ENCODE results near the gene UBE2L6. TPM values are rescaled to one million over a fixed set of nuclear protein-coding genes. Genes with fewer than 3 reads are reported as not detected.

Gene UBE2L6
- total and polyA plus RNA-seq, 4 donors: 18.6 to 97.2 (median 65.1) TPM

- no peak for DNase-seq (ENCODE audit: low spot score)
Observed at GRCh38 chr11:57585301-57585700, 17.8 kb upstream of the UBE2L6 start.

GRCh38 chr11:57584341-57584740 lies 16.9 kb upstream of the UBE2L6 start:
- Histone ChIP-seq H3K9me3 (ENCODE audit: control insufficient read depth in 4 of 4, low read length in 3 of 4) (no peaks in the 10 kb centered on the region), H3K9ac (ENCODE audit: low read depth in 1 of 2, low read length in 2 of 2) (no peak overlapping the region), H3K4me3 (ENCODE audit: low read depth in 1 of 3, low read length in 3 of 3) (no peak overlapping the region), H3K27me3 (ENCODE audit: control insufficient read depth in 4 of 4, insufficient read depth in 4 of 4, low read length in 3 of 4) (no peaks in the 10 kb centered on the region), H3K27ac (ENCODE audit: low read depth in 1 of 2, low read length in 2 of 2) (no peak overlapping the region), H3K36me3 (ENCODE audit: control insufficient read depth in 4 of 4, insufficient read depth in 3 of 4, low read depth in 1 of 4, low read length in 3 of 4) (no peaks in the 10 kb centered on the region), H3K4me1 (ENCODE audit: control insufficient read depth in 4 of 4, insufficient read depth in 4 of 4, low read length in 3 of 4) (peaks cover 5 to 17% (median 12%) of the 10 kb centered on the region in 4 donors)
- TF ChIP-seq EGR1 (IDR thresholded peaks at IDR 0.05; ENCODE audit: low read depth in 2 of 2) (no peak), YY1 (IDR thresholded peaks at IDR 0.05) (no peak), FOXA2 (IDR thresholded peaks at IDR 0.05) (no peak), CTCF (IDR thresholded peaks at IDR 0.05; ENCODE audit: low read depth, low read length, missing input control) (no peak), FOXA1 (IDR thresholded peaks at IDR 0.05) (no peak), JUND (IDR thresholded peaks at IDR 0.05) (no peak), ATF3 (IDR thresholded peaks at IDR 0.05) (no peak), HNF4G (IDR thresholded peaks at IDR 0.05) (no peak), RAD21 (IDR thresholded peaks at IDR 0.05) (no peak), TAF1 (conservative IDR thresholded peaks at IDR 0.05) (no peak), NR2F2 (IDR thresholded peaks at IDR 0.05) (no peak), RXRA (IDR thresholded peaks at IDR 0.05) (no peak), HNF4A (conservative IDR thresholded peaks at IDR 0.05) (no peak)
- TF ChIP-seq, protein P1, sequence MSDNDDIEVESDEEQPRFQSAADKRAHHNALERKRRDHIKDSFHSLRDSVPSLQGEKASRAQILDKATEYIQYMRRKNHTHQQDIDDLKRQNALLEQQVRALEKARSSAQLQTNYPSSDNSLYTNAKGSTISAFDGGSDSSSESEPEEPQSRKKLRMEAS (IDR thresholded peaks at IDR 0.05): no peak
- TF ChIP-seq, protein P2, sequence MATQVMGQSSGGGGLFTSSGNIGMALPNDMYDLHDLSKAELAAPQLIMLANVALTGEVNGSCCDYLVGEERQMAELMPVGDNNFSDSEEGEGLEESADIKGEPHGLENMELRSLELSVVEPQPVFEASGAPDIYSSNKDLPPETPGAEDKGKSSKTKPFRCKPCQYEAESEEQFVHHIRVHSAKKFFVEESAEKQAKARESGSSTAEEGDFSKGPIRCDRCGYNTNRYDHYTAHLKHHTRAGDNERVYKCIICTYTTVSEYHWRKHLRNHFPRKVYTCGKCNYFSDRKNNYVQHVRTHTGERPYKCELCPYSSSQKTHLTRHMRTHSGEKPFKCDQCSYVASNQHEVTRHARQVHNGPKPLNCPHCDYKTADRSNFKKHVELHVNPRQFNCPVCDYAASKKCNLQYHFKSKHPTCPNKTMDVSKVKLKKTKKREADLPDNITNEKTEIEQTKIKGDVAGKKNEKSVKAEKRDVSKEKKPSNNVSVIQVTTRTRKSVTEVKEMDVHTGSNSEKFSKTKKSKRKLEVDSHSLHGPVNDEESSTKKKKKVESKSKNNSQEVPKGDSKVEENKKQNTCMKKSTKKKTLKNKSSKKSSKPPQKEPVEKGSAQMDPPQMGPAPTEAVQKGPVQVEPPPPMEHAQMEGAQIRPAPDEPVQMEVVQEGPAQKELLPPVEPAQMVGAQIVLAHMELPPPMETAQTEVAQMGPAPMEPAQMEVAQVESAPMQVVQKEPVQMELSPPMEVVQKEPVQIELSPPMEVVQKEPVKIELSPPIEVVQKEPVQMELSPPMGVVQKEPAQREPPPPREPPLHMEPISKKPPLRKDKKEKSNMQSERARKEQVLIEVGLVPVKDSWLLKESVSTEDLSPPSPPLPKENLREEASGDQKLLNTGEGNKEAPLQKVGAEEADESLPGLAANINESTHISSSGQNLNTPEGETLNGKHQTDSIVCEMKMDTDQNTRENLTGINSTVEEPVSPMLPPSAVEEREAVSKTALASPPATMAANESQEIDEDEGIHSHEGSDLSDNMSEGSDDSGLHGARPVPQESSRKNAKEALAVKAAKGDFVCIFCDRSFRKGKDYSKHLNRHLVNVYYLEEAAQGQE (IDR thresholded peaks at IDR 0.05): no peak
- TF ChIP-seq, protein P3, sequence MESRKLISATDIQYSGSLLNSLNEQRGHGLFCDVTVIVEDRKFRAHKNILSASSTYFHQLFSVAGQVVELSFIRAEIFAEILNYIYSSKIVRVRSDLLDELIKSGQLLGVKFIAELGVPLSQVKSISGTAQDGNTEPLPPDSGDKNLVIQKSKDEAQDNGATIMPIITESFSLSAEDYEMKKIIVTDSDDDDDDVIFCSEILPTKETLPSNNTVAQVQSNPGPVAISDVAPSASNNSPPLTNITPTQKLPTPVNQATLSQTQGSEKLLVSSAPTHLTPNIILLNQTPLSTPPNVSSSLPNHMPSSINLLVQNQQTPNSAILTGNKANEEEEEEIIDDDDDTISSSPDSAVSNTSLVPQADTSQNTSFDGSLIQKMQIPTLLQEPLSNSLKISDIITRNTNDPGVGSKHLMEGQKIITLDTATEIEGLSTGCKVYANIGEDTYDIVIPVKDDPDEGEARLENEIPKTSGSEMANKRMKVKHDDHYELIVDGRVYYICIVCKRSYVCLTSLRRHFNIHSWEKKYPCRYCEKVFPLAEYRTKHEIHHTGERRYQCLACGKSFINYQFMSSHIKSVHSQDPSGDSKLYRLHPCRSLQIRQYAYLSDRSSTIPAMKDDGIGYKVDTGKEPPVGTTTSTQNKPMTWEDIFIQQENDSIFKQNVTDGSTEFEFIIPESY (IDR thresholded peaks at IDR 0.05): no peak
- DNase-seq (ENCODE audit: low spot score): no peak
- WGBS: 91% methylated on average over 9 of the region's 9 CpGs

More at GRCh38 chr11:57585301-57585700, 17.8 kb upstream of the UBE2L6 start:
- Histone ChIP-seq H3K27me3 (ENCODE audit: control insufficient read depth in 4 of 4, insufficient read depth in 4 of 4, low read length in 3 of 4) (no peaks in the 10 kb centered on the region), H3K4me3 (ENCODE audit: low read depth in 1 of 3, low read length in 3 of 3) (no peak overlapping the region), H3K4me1 (ENCODE audit: control insufficient read depth in 4 of 4, insufficient read depth in 4 of 4, low read length in 3 of 4) (peaks cover 5 to 17% (median 12%) of the 10 kb centered on the region in 4 donors), H3K36me3 (ENCODE audit: control insufficient read depth in 4 of 4, insufficient read depth in 3 of 4, low read depth in 1 of 4, low read length in 3 of 4) (no peaks in the 10 kb centered on the region), H3K9me3 (ENCODE audit: control insufficient read depth in 4 of 4, low read length in 3 of 4) (no peaks in the 10 kb centered on the region), H3K27ac (ENCODE audit: low read depth in 1 of 2, low read length in 2 of 2) (no peak overlapping the region), H3K9ac (ENCODE audit: low read depth in 1 of 2, low read length in 2 of 2) (no peak overlapping the region)
- TF ChIP-seq FOXA2 (IDR thresholded peaks at IDR 0.05) (no peak), TAF1 (conservative IDR thresholded peaks at IDR 0.05) (no peak), HNF4A (conservative IDR thresholded peaks at IDR 0.05) (no peak), JUND (IDR thresholded peaks at IDR 0.05) (no peak), EGR1 (IDR thresholded peaks at IDR 0.05; ENCODE audit: low read depth in 2 of 2) (no peak), YY1 (IDR thresholded peaks at IDR 0.05) (no peak), RAD21 (IDR thresholded peaks at IDR 0.05) (no peak), RXRA (IDR thresholded peaks at IDR 0.05) (no peak), NR2F2 (IDR thresholded peaks at IDR 0.05) (no peak), FOXA1 (IDR thresholded peaks at IDR 0.05) (no peak), SP1 (IDR thresholded peaks at IDR 0.05) (no peak), ATF3 (IDR thresholded peaks at IDR 0.05) (no peak)
- TF ChIP-seq, protein P1 (IDR thresholded peaks at IDR 0.05): no peak
- TF ChIP-seq, protein P3 (IDR thresholded peaks at IDR 0.05): no peak

Data from liver (tissue), 9 donors.